Neural cell (in vitro differentiated cells): ENCODE measurements around the gene GNE.

ENCODE experiments used
- CTCF ChIP-seq: fragments of 450-650 bp; IDR thresholded peaks from 2 replicates; pipeline ENCODE4 v1.5.1; 2014; ENCODE audit warnings: antibody characterized with exemption, mild to moderate bottlenecking, moderate library complexity; ENCODE audit not compliant: poor library complexity, severe bottlenecking
- EZH2 ChIP-seq: fragments of 200-600, 300-800 bp; shearing (Covaris generic), sonication (generic); IDR thresholded peaks from 2 replicates; pipeline ENCODE4 v1.6.1; 2014; ENCODE audit warnings: antibody characterized with exemption, low read length, borderline replicate concordance, mild to moderate bottlenecking; ENCODE audit not compliant: insufficient read depth, poor library complexity, severe bottlenecking
- MXI1 ChIP-seq: fragments of 450-650 bp; conservative IDR thresholded peaks from 2 replicates; pipeline ENCODE4 v1.6.1; 2014; ENCODE audit warnings: antibody characterized with exemption, mild to moderate bottlenecking; ENCODE audit not compliant: poor library complexity, severe bottlenecking
- POLR2AphosphoS5 ChIP-seq: IDR thresholded peaks from 2 replicates; pipeline ENCODE4 v1.6.1; 2012
- RAD21 ChIP-seq: fragments of 450-650 bp; conservative IDR thresholded peaks from 2 replicates; pipeline ENCODE4 v1.6.1; 2014; ENCODE audit warnings: antibody characterized with exemption, mild to moderate bottlenecking, moderate library complexity

DNA sequence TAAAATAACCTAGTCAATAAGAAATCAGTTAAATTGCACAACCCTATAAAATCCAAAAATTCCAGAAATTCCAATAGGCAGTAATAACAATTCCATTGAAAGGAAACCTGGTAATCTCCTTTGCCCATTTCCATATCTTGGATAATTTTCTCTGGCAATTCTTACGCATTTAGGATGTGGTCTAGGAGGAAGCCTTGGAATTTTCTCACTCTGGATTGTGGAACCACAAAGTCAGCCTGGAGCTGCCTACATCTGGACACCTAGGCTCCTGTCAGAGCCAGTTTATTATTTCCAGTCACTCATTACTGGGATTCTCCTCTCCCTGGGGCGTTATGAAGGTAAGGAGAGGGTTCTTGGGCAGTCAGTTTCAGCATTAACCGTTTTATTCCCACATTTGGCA, 40.3 kb upstream of the GNE start:
- TF ChIP-seq POLR2AphosphoS5 (no peak), CTCF (no peak), RAD21 (no peak), EZH2 (no peak), MXI1 (no peak)
